ENCODE data around the gene NBPF9.
"Not testable (repeated sequence)": the region's sequence is repeated elsewhere in the genome, so short reads cannot be mapped to it uniquely, and the experiment has no call there.

DNA sequence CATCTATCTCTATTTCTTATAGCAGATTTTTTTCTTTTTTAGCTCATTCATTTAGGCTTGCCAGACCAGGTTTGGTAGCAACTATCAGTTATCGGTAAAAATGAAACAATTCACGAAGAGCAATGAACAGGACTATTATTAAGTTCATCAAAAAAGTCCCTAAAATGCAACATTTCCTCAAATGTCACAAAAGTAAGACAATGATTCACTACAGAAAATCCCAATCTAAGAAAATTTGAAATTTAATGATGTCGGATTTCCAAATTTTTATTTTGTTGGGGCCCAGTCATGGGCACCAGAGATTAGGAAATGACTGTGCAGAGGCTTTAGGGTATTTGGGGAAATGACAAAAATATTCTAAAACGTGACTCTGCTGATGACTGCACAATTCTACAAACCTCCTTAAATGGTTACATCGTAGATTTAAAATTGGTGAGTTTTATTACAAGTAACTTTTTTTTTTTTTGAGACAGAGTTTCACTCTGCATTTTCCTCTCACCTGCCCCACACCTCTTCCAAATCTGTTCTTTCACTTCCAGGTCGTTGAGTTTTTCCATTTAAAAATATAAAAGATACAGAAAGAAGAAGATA, 23.3 kb upstream of the NBPF9 start:
- not testable (repeated sequence) for TF ChIP-seq ISL1 (CRISPR knock-in tag; IDR thresholded peaks at IDR 0.05); ZFP3 (CRISPR knock-in tag; IDR thresholded peaks at IDR 0.05); BACH2 (CRISPR knock-in tag; IDR thresholded peaks at IDR 0.05; ENCODE audit: borderline replicate concordance); CSDC2 (CRISPR knock-in tag; IDR thresholded peaks at IDR 0.05)
- TF ChIP-seq, protein P1, sequence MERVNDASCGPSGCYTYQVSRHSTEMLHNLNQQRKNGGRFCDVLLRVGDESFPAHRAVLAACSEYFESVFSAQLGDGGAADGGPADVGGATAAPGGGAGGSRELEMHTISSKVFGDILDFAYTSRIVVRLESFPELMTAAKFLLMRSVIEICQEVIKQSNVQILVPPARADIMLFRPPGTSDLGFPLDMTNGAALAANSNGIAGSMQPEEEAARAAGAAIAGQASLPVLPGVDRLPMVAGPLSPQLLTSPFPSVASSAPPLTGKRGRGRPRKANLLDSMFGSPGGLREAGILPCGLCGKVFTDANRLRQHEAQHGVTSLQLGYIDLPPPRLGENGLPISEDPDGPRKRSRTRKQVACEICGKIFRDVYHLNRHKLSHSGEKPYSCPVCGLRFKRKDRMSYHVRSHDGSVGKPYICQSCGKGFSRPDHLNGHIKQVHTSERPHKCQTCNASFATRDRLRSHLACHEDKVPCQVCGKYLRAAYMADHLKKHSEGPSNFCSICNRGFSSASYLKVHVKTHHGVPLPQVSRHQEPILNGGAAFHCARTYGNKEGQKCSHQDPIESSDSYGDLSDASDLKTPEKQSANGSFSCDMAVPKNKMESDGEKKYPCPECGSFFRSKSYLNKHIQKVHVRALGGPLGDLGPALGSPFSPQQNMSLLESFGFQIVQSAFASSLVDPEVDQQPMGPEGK (CRISPR knock-in tag; IDR thresholded peaks at IDR 0.05; ENCODE audit: borderline replicate concordance), result not testable (repeated sequence)
